ENCODE results near the gene SLC25A15. TPM values are rescaled to one million over a fixed set of nuclear protein-coding genes. Genes with fewer than 3 reads are reported as not detected.

The SLC25A15 gene
- total RNA-seq, 1 donor = 13.8 TPM

GRCh38 chr13:40790154-40790616 lies 774 bp downstream of the SLC25A15 start:
- peak overlapping the region; percentile 78 for H3K4me3 ChIP-seq (ENCODE audit: low read depth, low read length)
- DNase-seq (ENCODE audit: low read depth) = peak; percentile 40
- TF ChIP-seq CTCF (IDR thresholded peaks at IDR 0.05; ENCODE audit: insufficient read depth, low read length) = no peak

- no peak for DNase-seq (ENCODE audit: low read depth)
- TF ChIP-seq CTCF (IDR thresholded peaks at IDR 0.05; ENCODE audit: insufficient read depth, low read length) = no peak
- no peak overlapping the region for H3K4me3 ChIP-seq (ENCODE audit: low read depth, low read length)
Measured at GRCh38 chr13:40792284-40793051, 3.1 kb downstream of the SLC25A15 start.

GRCh38 chr13:40793339-40793738 lies 3.9 kb downstream of the SLC25A15 start:
- no peak for DNase-seq (ENCODE audit: low read depth)
- H3K4me3 ChIP-seq (ENCODE audit: low read depth, low read length) = no peak overlapping the region
- no peak for TF ChIP-seq CTCF (IDR thresholded peaks at IDR 0.05; ENCODE audit: insufficient read depth, low read length)

- DNase-seq (ENCODE audit: low read depth) = no peak
- no peak for TF ChIP-seq CTCF (IDR thresholded peaks at IDR 0.05; ENCODE audit: insufficient read depth, low read length)
- H3K4me3 ChIP-seq (ENCODE audit: low read depth, low read length) = no peak overlapping the region
Measured at GRCh38 chr13:40794414-40795368, 5.3 kb downstream of the SLC25A15 start.

GRCh38 chr13:40796649-40797048 lies 7.2 kb downstream of the SLC25A15 start:
- TF ChIP-seq CTCF (IDR thresholded peaks at IDR 0.05; ENCODE audit: insufficient read depth, low read length) = no peak
- no peak for DNase-seq (ENCODE audit: low read depth)
- no peak overlapping the region for H3K4me3 ChIP-seq (ENCODE audit: low read depth, low read length)

GRCh38 chr13:40798380-40798779 lies 9.0 kb downstream of the SLC25A15 start:
- H3K4me3 ChIP-seq (ENCODE audit: low read depth, low read length) = no peak overlapping the region
- TF ChIP-seq CTCF (IDR thresholded peaks at IDR 0.05; ENCODE audit: insufficient read depth, low read length) = no peak
- DNase-seq (ENCODE audit: low read depth) = no peak

All from fibroblast of the aortic adventitia (primary cell).